Panc1 (cell line): ENCODE measurements around the gene STXBP5L. TPM values are rescaled to one million over a fixed set of nuclear protein-coding genes. Genes with fewer than 3 reads are reported as not detected.
"Not testable (repeated sequence)": the region's sequence is repeated elsewhere in the genome, so short reads cannot be mapped to it uniquely, and the experiment has no call there.

Experiments used
- ATAC-seq: fragments of 200-7000 bp; cut with Tn5 transposase; 2 replicates; pipeline ENCODE4 v1.9.1; 2020; ENCODE audit warnings: mild to moderate bottlenecking, moderate library complexity
- BruUV-seq: library from RNA; stranded (reverse); fragments of 400-500 nt; replicated peaks from 2 replicates; lab custom pipeline; 2021; lab: Mats Ljungman, UMichigan
- CTCF ChIA-PET: fragments of 300-600 bp; sonication (Branson Sonifier 250); formaldehyde crosslinking; loops from one replicate; lab custom pipeline; 2022; ENCODE audit warnings: antibody characterized with exemption; lab: Charles Lee
- POLR2A ChIA-PET: fragments of 300-600 bp; sonication (Branson Sonifier 250); formaldehyde crosslinking; loops from one replicate; lab custom pipeline; 2022; ENCODE audit warnings: antibody characterized with exemption; lab: Charles Lee
- DNase-seq: peaks from one replicate; pipeline ENCODE4 v3.0.0-alpha.2; 2010; ENCODE audit warnings: low read depth, low spot score
- H3K27ac ChIP-seq: 2 replicates; pipeline ENCODE4 v1.5.1; 2011; ENCODE audit warnings: mild to moderate bottlenecking, low read length, inconsistent platforms
- H3K27me3 ChIP-seq: fragments of 200-500 bp; sonication (Bioruptor generic); 2 replicates; pipeline ENCODE4 v1.6.0; 2014; ENCODE audit warnings: low read length, inconsistent platforms; ENCODE audit not compliant: control insufficient read depth, insufficient read depth
- H3K36me3 ChIP-seq: fragments of 200-500 bp; sonication (Bioruptor generic); 2 replicates; pipeline ENCODE4 v1.5.1; 2014; ENCODE audit warnings: inconsistent platforms, mild to moderate bottlenecking, low read length, moderate library complexity; ENCODE audit not compliant: control insufficient read depth, insufficient read depth
- H3K4me1 ChIP-seq: 2 replicates; pipeline ENCODE4 v1.5.1; 2011; ENCODE audit warnings: inconsistent platforms, mild to moderate bottlenecking, low read length, moderate library complexity; ENCODE audit not compliant: control insufficient read depth, insufficient read depth
- H3K4me3 ChIP-seq, 2 experiments: 2 replicates each; pipeline ENCODE4 v1.5.1; 2011 to 2012; ENCODE audit warnings: low read depth in 2 of 2, low read length in 2 of 2, mild to moderate bottlenecking in 2 of 2, inconsistent platforms in 1 of 2, moderate library complexity in 1 of 2
- H3K9me3 ChIP-seq: fragments of 200-500 bp; sonication (Bioruptor generic); 2 replicates; pipeline ENCODE4 v1.5.1; 2014; ENCODE audit warnings: low read depth, mild to moderate bottlenecking, inconsistent platforms, low read length, moderate library complexity; ENCODE audit not compliant: control insufficient read depth, insufficient read depth
- POLR2AphosphoS5 ChIP-seq: IDR thresholded peaks from 2 replicates; pipeline ENCODE4 v1.6.1; 2012; ENCODE audit warnings: mild to moderate bottlenecking, low read depth, low read length, moderate library complexity
- SIN3A ChIP-seq: IDR thresholded peaks from 2 replicates; pipeline ENCODE4 v1.6.1; 2012; ENCODE audit warnings: low read depth, mild to moderate bottlenecking, low read length, moderate library complexity, borderline replicate concordance; ENCODE audit not compliant: insufficient read depth
- TCF7L2 ChIP-seq: IDR thresholded peaks from 2 replicates; pipeline ENCODE4 v1.6.1; 2011; ENCODE audit warnings: mild to moderate bottlenecking, low read depth, low read length, inconsistent platforms
- in situ Hi-C: cut with HindIII; loops from 2 replicates; pipeline ENCODE4 v1.10.0; 2016; ENCODE audit warnings: low sequenced_read_pairs, low pct_unique_long_range_greater_than_20kb
- intact Hi-C: fragments of 100-400 bp; cut with micrococcal nuclease; formaldehyde crosslinking; loops from one replicate; pipeline ENCODE4 v1.10.0; 2022; ENCODE audit not compliant: unreplicated experiment
- total RNA-seq: library from RNA; stranded (reverse); gene quantifications from one replicate; pipeline ENCODE4 v1.2.1, GENCODE V29; 2021; ENCODE audit not compliant: unreplicated experiment
- TF ChIP-seq, protein P1 (sequence below): fragments of 450-650 bp; IDR thresholded peaks from 2 replicates; pipeline ENCODE4 v1.5.1; 2017; ENCODE audit warnings: mild to moderate bottlenecking
- TF ChIP-seq, protein P2 (sequence below), 2 experiments: IDR thresholded peaks; 2 replicates each; pipeline ENCODE4 v1.6.1; 2011 to 2012; ENCODE audit warnings: low read depth in 2 of 2, control low read depth in 1 of 2, low read length in 1 of 2, mild to moderate bottlenecking in 1 of 2, moderate library complexity in 1 of 2; ENCODE audit not compliant: insufficient read depth in 1 of 2

Gene STXBP5L
- total RNA-seq, 1 experiment from 2014 or later, result 0.05 TPM

DNA sequence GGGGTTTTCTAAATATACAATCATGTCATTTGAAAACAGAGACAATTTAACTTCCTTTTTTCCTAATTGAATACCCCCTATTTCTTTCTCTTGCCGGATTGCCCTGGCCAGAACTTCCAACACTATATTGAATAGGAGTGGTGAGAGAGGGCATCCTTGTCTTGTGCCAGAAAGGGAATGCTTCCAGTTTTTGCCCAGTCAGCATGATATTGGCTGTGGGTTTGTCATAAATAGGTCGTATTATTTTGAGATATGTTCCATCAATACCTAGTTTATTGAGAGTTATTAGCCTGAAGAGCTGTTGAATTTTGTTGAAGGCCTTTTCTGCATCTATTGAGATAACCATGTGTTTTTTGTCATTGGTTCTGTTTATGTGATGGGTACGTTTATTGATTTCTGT, 480.3 kb downstream of the STXBP5L start:
- H3K9me3 ChIP-seq, CTCF ChIA-PET, H3K36me3 ChIP-seq, in situ Hi-C loops, H3K27ac ChIP-seq, DNase-seq, intact Hi-C loops, H3K4me1 ChIP-seq, ATAC-seq, POLR2A ChIA-PET, BruUV-seq, H3K27me3 ChIP-seq, H3K4me3 ChIP-seq: not testable (repeated sequence)

DNA sequence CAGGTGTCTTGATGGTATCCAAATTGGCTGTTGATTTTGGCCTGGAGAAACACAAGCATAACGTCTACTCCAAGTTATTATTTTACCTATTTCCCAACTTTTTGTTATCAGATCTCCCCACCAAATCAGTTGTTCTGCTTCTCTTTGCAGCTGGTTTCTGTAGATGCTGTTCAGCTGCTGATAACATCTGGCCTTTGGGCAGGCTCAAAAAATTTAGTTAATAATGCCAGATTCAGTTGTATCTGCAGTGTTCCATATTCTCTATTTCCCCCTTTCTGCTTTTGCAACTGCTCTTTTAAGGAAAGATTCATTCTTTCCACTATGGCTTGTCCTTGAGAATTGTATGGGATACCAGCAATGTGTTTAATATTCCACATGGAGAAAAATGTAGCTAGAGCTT, 488.0 kb downstream of the STXBP5L start:
- in situ Hi-C loops, H3K9me3 ChIP-seq, H3K27ac ChIP-seq, ATAC-seq, POLR2A ChIA-PET, H3K4me3 ChIP-seq, intact Hi-C loops, CTCF ChIA-PET, H3K4me1 ChIP-seq, H3K36me3 ChIP-seq, DNase-seq, H3K27me3 ChIP-seq, BruUV-seq: not testable (repeated sequence)

DNA sequence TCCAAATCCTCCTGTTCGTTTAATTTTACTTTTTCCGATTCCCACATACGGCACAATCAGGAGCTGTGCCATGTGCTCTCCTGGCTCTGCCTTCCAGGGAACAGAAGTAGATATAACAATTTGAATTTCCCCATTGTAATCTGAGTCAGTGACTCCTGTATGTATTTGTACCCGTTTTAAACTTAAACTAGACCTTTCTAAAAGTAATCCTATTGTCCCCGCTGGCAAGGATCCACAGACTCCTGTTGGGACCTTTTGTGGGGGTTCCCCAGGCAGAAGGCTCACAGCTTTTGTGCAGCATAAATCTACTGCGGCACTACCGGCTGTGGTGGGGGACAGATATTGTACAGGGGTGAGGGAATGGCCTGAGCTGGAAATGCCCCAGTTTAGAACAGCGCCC, 490.0 kb downstream of the STXBP5L start:
- H3K9me3 ChIP-seq, BruUV-seq, H3K4me1 ChIP-seq, ATAC-seq, CTCF ChIA-PET, POLR2A ChIA-PET, H3K27me3 ChIP-seq, H3K36me3 ChIP-seq, in situ Hi-C loops, DNase-seq, intact Hi-C loops, H3K4me3 ChIP-seq, H3K27ac ChIP-seq: not testable (repeated sequence)

DNA sequence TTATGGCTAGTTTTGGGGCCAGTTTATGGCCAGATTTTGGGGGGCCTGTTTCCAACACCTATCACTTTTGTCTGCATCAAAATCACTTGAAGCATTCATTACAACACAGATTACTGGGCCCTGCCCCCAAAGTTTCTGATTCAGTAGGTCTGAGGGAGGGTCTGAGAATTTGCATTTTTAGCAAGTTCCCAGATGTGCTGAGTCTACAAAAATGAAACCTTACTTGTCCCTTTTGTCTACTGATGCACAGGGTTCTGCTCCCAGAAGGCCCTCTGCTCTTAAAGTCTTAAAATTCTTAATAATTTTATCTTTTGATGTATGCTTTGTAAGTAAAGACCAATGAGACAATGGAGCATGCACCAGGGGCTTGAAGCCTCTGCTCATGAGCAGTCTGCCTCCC, 491.8 kb downstream of the STXBP5L start:
- no peaks in the 10 kb centered on the region for H3K4me1 ChIP-seq
- no peak for ATAC-seq
- no peak for TF ChIP-seq POLR2AphosphoS5
- no peak for TF ChIP-seq SIN3A
- TF ChIP-seq, protein P1, sequence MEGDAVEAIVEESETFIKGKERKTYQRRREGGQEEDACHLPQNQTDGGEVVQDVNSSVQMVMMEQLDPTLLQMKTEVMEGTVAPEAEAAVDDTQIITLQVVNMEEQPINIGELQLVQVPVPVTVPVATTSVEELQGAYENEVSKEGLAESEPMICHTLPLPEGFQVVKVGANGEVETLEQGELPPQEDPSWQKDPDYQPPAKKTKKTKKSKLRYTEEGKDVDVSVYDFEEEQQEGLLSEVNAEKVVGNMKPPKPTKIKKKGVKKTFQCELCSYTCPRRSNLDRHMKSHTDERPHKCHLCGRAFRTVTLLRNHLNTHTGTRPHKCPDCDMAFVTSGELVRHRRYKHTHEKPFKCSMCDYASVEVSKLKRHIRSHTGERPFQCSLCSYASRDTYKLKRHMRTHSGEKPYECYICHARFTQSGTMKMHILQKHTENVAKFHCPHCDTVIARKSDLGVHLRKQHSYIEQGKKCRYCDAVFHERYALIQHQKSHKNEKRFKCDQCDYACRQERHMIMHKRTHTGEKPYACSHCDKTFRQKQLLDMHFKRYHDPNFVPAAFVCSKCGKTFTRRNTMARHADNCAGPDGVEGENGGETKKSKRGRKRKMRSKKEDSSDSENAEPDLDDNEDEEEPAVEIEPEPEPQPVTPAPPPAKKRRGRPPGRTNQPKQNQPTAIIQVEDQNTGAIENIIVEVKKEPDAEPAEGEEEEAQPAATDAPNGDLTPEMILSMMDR, result no peak
- TF ChIP-seq TCF7L2, result no peak
- TF ChIP-seq, protein P2, sequence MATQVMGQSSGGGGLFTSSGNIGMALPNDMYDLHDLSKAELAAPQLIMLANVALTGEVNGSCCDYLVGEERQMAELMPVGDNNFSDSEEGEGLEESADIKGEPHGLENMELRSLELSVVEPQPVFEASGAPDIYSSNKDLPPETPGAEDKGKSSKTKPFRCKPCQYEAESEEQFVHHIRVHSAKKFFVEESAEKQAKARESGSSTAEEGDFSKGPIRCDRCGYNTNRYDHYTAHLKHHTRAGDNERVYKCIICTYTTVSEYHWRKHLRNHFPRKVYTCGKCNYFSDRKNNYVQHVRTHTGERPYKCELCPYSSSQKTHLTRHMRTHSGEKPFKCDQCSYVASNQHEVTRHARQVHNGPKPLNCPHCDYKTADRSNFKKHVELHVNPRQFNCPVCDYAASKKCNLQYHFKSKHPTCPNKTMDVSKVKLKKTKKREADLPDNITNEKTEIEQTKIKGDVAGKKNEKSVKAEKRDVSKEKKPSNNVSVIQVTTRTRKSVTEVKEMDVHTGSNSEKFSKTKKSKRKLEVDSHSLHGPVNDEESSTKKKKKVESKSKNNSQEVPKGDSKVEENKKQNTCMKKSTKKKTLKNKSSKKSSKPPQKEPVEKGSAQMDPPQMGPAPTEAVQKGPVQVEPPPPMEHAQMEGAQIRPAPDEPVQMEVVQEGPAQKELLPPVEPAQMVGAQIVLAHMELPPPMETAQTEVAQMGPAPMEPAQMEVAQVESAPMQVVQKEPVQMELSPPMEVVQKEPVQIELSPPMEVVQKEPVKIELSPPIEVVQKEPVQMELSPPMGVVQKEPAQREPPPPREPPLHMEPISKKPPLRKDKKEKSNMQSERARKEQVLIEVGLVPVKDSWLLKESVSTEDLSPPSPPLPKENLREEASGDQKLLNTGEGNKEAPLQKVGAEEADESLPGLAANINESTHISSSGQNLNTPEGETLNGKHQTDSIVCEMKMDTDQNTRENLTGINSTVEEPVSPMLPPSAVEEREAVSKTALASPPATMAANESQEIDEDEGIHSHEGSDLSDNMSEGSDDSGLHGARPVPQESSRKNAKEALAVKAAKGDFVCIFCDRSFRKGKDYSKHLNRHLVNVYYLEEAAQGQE (IDR thresholded peaks at IDR 0.05; ENCODE audit: insufficient read depth in 1 of 2, low read depth in 2 of 2, low read length in 1 of 2), result no peak
- no peak overlapping the region for H3K27ac ChIP-seq
- no peaks in the 10 kb centered on the region for H3K27me3 ChIP-seq
- no peak overlapping the region for H3K4me3 ChIP-seq
- POLR2A ChIA-PET, result no interaction called here
- BruUV-seq, result no TSS peak
- intact Hi-C loops, result no loop called here
- no peak for DNase-seq
- in situ Hi-C loops, result no loop called here
- H3K36me3 ChIP-seq, result no peaks in the 10 kb centered on the region
- no peaks in the 10 kb centered on the region for H3K9me3 ChIP-seq
- CTCF ChIA-PET, result no interaction called here
